Neuronal stem cell (in vitro differentiated cells): Measurements from ENCODE around the gene TNNT1.

Source experiments
- DNase-seq: peaks from one replicate; pipeline ENCODE4 v3.0.0-alpha.2; 2013; ENCODE audit warnings: low spot score
- H2AFZ ChIP-seq: one replicate; pipeline ENCODE4 v1.6.1; 2013; ENCODE audit warnings: mild to moderate bottlenecking, low read length, inconsistent platforms
- H2AK5ac ChIP-seq: 2 replicates; pipeline ENCODE4 v1.6.1; 2013; ENCODE audit warnings: low read depth, mild to moderate bottlenecking, inconsistent platforms, low read length, moderate library complexity, mixed read lengths
- H2BK120ac ChIP-seq: 2 replicates; pipeline ENCODE4 v1.6.1; 2013; ENCODE audit warnings: low read depth, mild to moderate bottlenecking, inconsistent platforms, low read length, moderate library complexity, mixed read lengths
- H2BK12ac ChIP-seq: one replicate; pipeline ENCODE4 v1.6.1; 2013; ENCODE audit warnings: low read length, inconsistent platforms
- H2BK15ac ChIP-seq: 2 replicates; pipeline ENCODE4 v1.6.1; 2013; ENCODE audit warnings: mild to moderate bottlenecking, low read length, inconsistent platforms, mixed read lengths
- H2BK5ac ChIP-seq: one replicate; pipeline ENCODE4 v1.6.1; 2013; ENCODE audit warnings: inconsistent platforms, mild to moderate bottlenecking, low read length, moderate library complexity
- H3K14ac ChIP-seq: one replicate; pipeline ENCODE4 v1.6.1; 2013; ENCODE audit warnings: low read length, inconsistent platforms
- H3K18ac ChIP-seq: 2 replicates; pipeline ENCODE4 v1.6.1; 2013; ENCODE audit warnings: low read length, inconsistent platforms
- H3K23ac ChIP-seq: 2 replicates; pipeline ENCODE4 v1.6.1; 2013; ENCODE audit warnings: low read depth, mild to moderate bottlenecking, mixed read lengths, low read length, inconsistent platforms; ENCODE audit not compliant: poor library complexity
- H3K27ac ChIP-seq: replicated peaks from 3 replicates; pipeline ENCODE4 v1.5.1; 2013; ENCODE audit warnings: low read length, inconsistent platforms
- H3K27me3 ChIP-seq, 3 experiments: 2 replicates each; pipeline ENCODE4 v1.6.1; 2013; ENCODE audit warnings: low read length in 3 of 3, mild to moderate bottlenecking in 2 of 3, inconsistent platforms in 1 of 3, low read depth in 1 of 3, mixed read lengths in 1 of 3, moderate library complexity in 1 of 3; ENCODE audit not compliant: control insufficient read depth in 3 of 3, insufficient read depth in 3 of 3
- H3K36me3 ChIP-seq, 2 donors: replicated peaks in 1 of 2; 2 replicates each; pipeline ENCODE4 v1.6.1; 2013; ENCODE audit warnings: low read length in 2 of 2; ENCODE audit not compliant: control insufficient read depth in 2 of 2, insufficient read depth in 2 of 2
- H3K4ac ChIP-seq: 2 replicates; pipeline ENCODE4 v1.6.1; 2013; ENCODE audit warnings: inconsistent platforms, mild to moderate bottlenecking, low read length, moderate library complexity
- H3K4me1 ChIP-seq, 2 donors: 1 replicate in 1 of 2; 2 replicates in 1 of 2; pipeline ENCODE4 v1.6.1; 2013; ENCODE audit warnings: low read length in 2 of 2, low read depth in 1 of 2; ENCODE audit not compliant: control insufficient read depth in 2 of 2, insufficient read depth in 1 of 2
- H3K4me2 ChIP-seq: one replicate; pipeline ENCODE4 v1.6.1; 2013; ENCODE audit warnings: mild to moderate bottlenecking, low read length, inconsistent platforms; ENCODE audit not compliant: insufficient read depth, poor library complexity, severe bottlenecking
- H3K4me3 ChIP-seq, 2 donors: 2 replicates each; pipeline ENCODE4 v1.5.1; 2013; ENCODE audit warnings: low read length in 2 of 2, mild to moderate bottlenecking in 2 of 2, inconsistent platforms in 1 of 2, moderate library complexity in 1 of 2
- H3K79me1 ChIP-seq: one replicate; pipeline ENCODE4 v1.6.1; 2013; ENCODE audit warnings: low read depth, mild to moderate bottlenecking, inconsistent platforms, low read length, moderate library complexity
- H3K9ac ChIP-seq: one replicate; pipeline ENCODE4 v1.6.1; 2013; ENCODE audit warnings: mild to moderate bottlenecking, low read depth, low read length, inconsistent platforms; ENCODE audit not compliant: poor library complexity
- H3K9me3 ChIP-seq, 2 donors: replicated peaks in 1 of 2; 2 replicates each; pipeline versions ENCODE3 to v1.6.1; 2013; ENCODE audit warnings: low read length in 2 of 2, mild to moderate bottlenecking in 2 of 2, inconsistent platforms in 1 of 2, low read depth in 1 of 2, mixed read lengths in 1 of 2, moderate library complexity in 1 of 2; ENCODE audit not compliant: control insufficient read depth in 2 of 2, insufficient read depth in 1 of 2
- H4K8ac ChIP-seq: one replicate; pipeline ENCODE4 v1.6.1; 2013; ENCODE audit warnings: low read depth, mild to moderate bottlenecking, inconsistent platforms, low read length, moderate library complexity
- H4K91ac ChIP-seq: one replicate; pipeline ENCODE4 v1.6.1; 2013; ENCODE audit warnings: low read length, low read depth, mild to moderate bottlenecking, inconsistent platforms; ENCODE audit not compliant: poor library complexity
- WGBS, 2 donors: extraction: QIAGEN DNeasy Blood & Tissue Kit; methylation state at CpG; one replicate each; pipeline ENCODE4 v1.1.7; 2013; ENCODE audit warnings: missing lambda C conversion rate in 2 of 2, mixed read lengths in 1 of 2; ENCODE audit not compliant: insufficient read length in 2 of 2, insufficient replicate concordance in 1 of 2; ENCODE audit errors: extremely low coverage in 2 of 2; 5-methylcytosine and 5-hydroxymethylcytosine counted together

The TNNT1 gene

GRCh38 chr19:55158848-55159749, 10.1 kb upstream of the TNNT1 start:
- Histone ChIP-seq H3K4me3 (no peak overlapping the region), H4K91ac (no peak overlapping the region), H3K4ac (no peak overlapping the region), H3K18ac (no peak overlapping the region), H2AFZ (peak overlapping the region; percentile 39), H3K9ac (no peak overlapping the region), H2BK12ac (no peak overlapping the region), H3K79me1 (no peaks in the 10 kb centered on the region), H3K4me1 (peaks cover 4 to 7% of the 10 kb centered on the region in 2 donors), H3K14ac (no peak overlapping the region), H4K8ac (no peak overlapping the region), H2BK5ac (no peak overlapping the region), H3K27me3 (peaks cover 7 to 33% (median 22%) of the 10 kb centered on the region in 3 experiments), H3K9me3 (peaks cover 0 to 2% of the 10 kb centered on the region in 2 donors), H3K36me3 (no peaks in the 10 kb centered on the region), H2BK15ac (no peak overlapping the region), H3K23ac (peak overlapping the region; percentile 19), H3K4me2 (no peak overlapping the region), H2AK5ac (peak overlapping the region; percentile 5), H2BK120ac (no peak overlapping the region), H3K27ac (no peak overlapping the region)
- WGBS, 2 donors, result no CpG with 5 or more reads among the region's 18 CpGs
- DNase-seq, result no peak

GRCh38 chr19:55158423-55158822, 9.4 kb upstream of the TNNT1 start:
- Histone ChIP-seq H3K14ac (no peak overlapping the region), H4K8ac (no peak overlapping the region), H3K4me1 (peaks cover 4 to 7% of the 10 kb centered on the region in 2 donors), H3K9me3 (peaks cover 0 to 2% of the 10 kb centered on the region in 2 donors), H2BK15ac (no peak overlapping the region), H3K18ac (no peak overlapping the region), H2BK120ac (no peak overlapping the region), H3K9ac (no peak overlapping the region), H3K79me1 (no peaks in the 10 kb centered on the region), H4K91ac (no peak overlapping the region), H3K36me3 (no peaks in the 10 kb centered on the region), H2AK5ac (no peak overlapping the region), H3K4ac (no peak overlapping the region), H2AFZ (no peak overlapping the region), H3K4me2 (no peak overlapping the region), H3K27me3 (peaks cover 7 to 33% (median 22%) of the 10 kb centered on the region in 3 experiments), H3K4me3 (no peak overlapping the region), H3K27ac (no peak overlapping the region), H2BK12ac (no peak overlapping the region), H2BK5ac (no peak overlapping the region), H3K23ac (no peak overlapping the region)
- no peak for DNase-seq
- WGBS, 2 donors, result no CpG with 5 or more reads among the region's 4 CpGs

GRCh38 chr19:55157064-55157908, 8.3 kb upstream of the TNNT1 start, which contains the start of gene TNNI3:
Gene TNNI3, minus strand, starts transcription at chr19:55157732. Its CDS starts 143 bp downstream, at chr19:55157589.
- Histone ChIP-seq H3K14ac (peak within 1 kb of the TSS; percentile 6), H3K4ac (no peak within 1 kb of the TSS), H3K9me3 (peaks cover 0 to 2% of the 10 kb centered on the region in 2 donors), H2AK5ac (peak within 1 kb of the TSS; percentile 90), H2AFZ (peak within 1 kb of the TSS; percentile 95), H3K9ac (peak within 1 kb of the TSS; percentile 77), H2BK120ac (no peak within 1 kb of the TSS), H3K4me2 (peak within 1 kb of the TSS; percentile 66), H3K18ac (peak within 1 kb of the TSS; percentile 98), H4K91ac (peak within 1 kb of the TSS; percentile 85), H2BK15ac (peak within 1 kb of the TSS; percentile 100), H3K36me3 (no peaks in the 10 kb centered on the region), H3K27ac (no peak within 1 kb of the TSS), H2BK12ac (no peak within 1 kb of the TSS), H4K8ac (no peak within 1 kb of the TSS), H3K4me3 (peak within 1 kb of the TSS; percentile 47 to 73), H3K4me1 (peaks cover 4 to 7% of the 10 kb centered on the region in 2 donors), H3K27me3 (peaks cover 7 to 30% (median 22%) of the 10 kb centered on the region in 3 experiments), H3K23ac (no peak within 1 kb of the TSS), H3K79me1 (no peaks in the 10 kb centered on the region), H2BK5ac (peak within 1 kb of the TSS; percentile 87)
- WGBS, 2 donors, result no CpG with 5 or more reads among the region's 39 CpGs
- no peak for DNase-seq
